ENCODE measurements around the gene MED22. TPM values are rescaled to one million over a fixed set of nuclear protein-coding genes. Genes with fewer than 3 reads are reported as not detected.

The MED22 gene
- 12.1 and 12.5 TPM in 2 replicates for total RNA-seq

DNA sequence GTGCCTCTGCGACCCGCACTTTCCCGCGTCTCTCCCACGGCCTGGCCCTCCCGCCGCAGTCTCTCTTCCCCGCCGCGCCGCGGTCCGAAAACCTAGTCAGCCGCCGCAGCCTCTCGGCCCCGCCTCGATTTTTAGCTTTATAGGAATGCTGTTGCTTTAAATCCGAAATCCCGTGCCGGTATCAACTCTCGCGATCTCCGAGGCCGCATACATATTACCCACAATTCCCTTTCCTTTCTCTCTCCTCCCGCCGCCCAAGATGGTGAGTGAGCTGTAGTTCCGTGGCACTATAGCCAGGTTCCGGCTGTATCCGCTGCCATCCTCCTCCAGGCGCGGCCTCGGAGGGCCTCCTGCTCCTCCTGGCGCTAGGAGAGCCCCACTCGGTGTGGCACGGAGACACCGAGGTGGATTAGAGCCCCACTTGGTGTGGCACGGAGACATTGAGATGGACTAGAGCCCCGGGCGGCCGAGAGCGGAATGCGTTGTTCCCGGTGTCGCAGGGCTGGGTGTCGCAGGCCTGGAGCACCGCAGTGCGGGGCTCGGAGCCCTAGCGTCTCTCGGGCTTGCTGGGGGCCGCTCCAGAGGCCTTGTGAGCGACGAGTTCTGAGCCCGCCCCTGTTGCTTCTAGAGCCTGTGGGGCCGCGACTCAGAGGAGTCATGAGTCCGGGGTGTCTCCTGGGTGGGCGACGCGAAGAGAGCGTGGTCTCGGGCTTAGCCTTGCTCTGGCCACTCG is at the start of gene MED22, which contains the start of gene RPL7A:
MED22 (minus strand) TSS at position 147 of the 733 bp plus-strand sequence. CDS start 1,469 bp downstream, outside the sequence.
RPL7A (plus strand) TSS at position 234 of the 733 bp plus-strand sequence; CDS start at position 260, 26 bp downstream.

DNA sequence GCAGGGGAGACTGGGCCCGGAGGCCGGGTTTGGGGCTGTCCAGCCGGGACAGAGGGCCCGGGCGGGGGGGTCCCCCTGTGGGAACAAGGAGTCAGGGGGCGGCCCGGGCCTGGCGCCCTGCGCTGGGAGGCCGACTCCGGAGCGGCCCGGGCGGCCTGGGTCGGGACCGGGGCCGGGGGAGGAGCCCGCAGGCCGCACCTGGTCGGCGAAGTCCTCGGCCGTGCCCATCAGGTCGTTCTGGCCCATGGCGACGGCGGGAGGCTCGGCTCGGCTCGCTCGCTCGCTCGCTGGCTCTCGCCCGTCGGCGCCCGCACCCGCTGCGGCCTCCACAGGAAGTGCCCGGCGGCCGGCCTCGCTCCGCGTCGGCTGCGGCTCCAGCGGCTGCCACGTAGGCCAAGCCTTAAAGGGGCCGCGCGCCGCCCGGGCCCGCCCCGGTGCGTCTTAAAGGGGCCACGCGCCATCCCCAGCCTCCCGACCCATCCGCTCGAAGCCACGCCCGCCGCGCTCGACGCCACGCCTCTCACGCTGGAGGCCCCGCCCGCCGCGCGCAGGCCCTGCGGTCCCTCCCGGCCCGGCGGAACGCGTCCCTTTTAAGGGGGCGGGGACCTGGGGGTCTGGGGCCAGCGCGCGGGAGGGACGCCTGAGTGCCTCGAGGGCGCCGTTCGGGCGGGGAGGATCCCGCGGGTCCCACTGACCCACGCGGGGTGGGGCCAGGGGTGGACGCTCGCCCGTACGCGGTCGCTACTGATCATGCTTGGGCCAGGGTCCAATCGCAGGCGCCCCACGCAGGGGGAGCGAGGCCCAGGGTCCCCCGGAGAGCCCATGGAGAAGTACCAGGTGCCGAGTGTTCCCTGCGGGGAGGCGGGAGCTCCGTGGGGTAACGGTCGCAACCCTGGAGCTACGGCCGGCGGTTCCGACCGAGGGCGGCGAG is 28.1 kb upstream of the MED22 start, which contains the start of the genes STKLD1 and SURF4:
STKLD1 (plus strand) TSS at position 643 of the 931 bp plus-strand sequence; CDS start at position 751, 108 bp downstream.
SURF4 (minus strand) TSS at position 337 of the 931 bp plus-strand sequence; CDS start at position 246, 91 bp downstream.

DNA sequence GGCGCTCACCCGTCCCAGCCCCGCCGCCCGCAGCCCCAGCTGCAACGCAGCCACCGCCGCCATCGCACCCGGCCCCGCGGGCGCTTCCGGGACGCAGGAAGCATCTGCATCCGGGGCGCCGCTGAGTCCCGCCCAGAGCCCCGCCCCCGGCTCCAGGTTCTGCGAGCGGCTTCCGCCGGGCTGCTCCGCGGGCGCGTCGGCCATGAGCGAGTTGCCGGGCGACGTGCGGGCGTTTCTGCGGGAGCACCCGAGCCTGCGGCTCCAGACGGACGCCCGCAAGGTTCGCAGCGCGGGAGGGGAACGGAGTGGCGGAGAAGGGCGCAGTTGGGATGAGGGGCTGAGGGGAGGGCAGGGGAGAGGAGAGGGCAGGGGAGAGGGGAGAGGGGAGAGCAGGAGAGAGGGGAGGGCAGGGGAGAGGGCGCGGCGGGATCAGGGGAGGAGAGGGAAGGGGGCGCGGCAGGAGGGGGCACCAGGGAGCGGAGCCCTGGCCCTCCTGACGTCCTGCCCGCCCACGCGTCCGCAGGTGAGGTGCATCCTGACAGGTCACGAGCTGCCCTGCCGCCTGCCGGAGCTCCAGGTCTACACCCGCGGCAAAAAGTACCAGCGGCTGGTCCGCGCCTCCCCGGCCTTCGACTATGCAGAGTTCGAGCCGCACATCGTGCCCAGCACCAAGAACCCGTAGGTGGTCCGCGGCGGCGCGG is 8.6 kb upstream of the MED22 start, which contains the start of the genes SURF1 and SURF2:
SURF1 (minus strand) TSS at position 97 of the 701 bp plus-strand sequence; CDS start at position 63, 34 bp downstream.
SURF2 (plus strand) TSS at position 160 of the 701 bp plus-strand sequence; CDS start at position 203, 43 bp downstream.

GRCh38 chr9:133335924-133336811 is 11.8 kb downstream of the MED22 start, which contains the start of gene SURF6:
TSS of gene SURF6 (minus strand) at chr9:133336188. CDS start at chr9:133336132, 56 bp downstream.

Other genes with a start within 250 kb of the MED22 start
- 31.1 and 46.1 TPM in 2 replicates for gene RALGDS, start 226.9 kb downstream of the MED22 start, total RNA-seq
- 16.5 and 32.2 TPM in 2 replicates for gene GBGT1, start 184.2 kb downstream of the MED22 start, total RNA-seq
- not detected in 2 replicates for gene OBP2B, start 138.9 kb downstream of the MED22 start, total RNA-seq
- 0.43 TPM in 2 replicates for gene ABO, start 72.9 kb downstream of the MED22 start, total RNA-seq
- 8.0 and 10.5 TPM in 2 replicates for gene SURF6, start 11.9 kb downstream of the MED22 start, total RNA-seq
- 2,195 and 2,415 TPM in 2 replicates for gene RPL7A, start 87 bp upstream of the MED22 start, total RNA-seq
- 21.3 and 31.9 TPM in 2 replicates for gene SURF1, start 8.4 kb upstream of the MED22 start, total RNA-seq
- 10.1 and 12.5 TPM in 2 replicates for gene SURF2, start 8.4 kb upstream of the MED22 start, total RNA-seq
- 283 and 354 TPM in 2 replicates for gene SURF4, start 27.9 kb upstream of the MED22 start, total RNA-seq
- 0.69 and 0.98 TPM in 2 replicates for gene STKLD1, start 28.2 kb upstream of the MED22 start, total RNA-seq
- 13.1 and 19.5 TPM in 2 replicates for gene REXO4, start 69.9 kb upstream of the MED22 start, total RNA-seq
- gene ADAMTS13, start 74.2 kb upstream of the MED22 start, total RNA-seq: 0.52 and 0.65 TPM in 2 replicates
- gene CACFD1, start 111.8 kb upstream of the MED22 start, total RNA-seq: 10.7 and 11.0 TPM in 2 replicates
- 8.2 and 13.2 TPM in 2 replicates for gene SLC2A6, start 131.0 kb upstream of the MED22 start, total RNA-seq
- not detected in 2 replicates for gene MYMK, start 176.8 kb upstream of the MED22 start, total RNA-seq
- 0.09 and 0.11 TPM in 2 replicates for gene ADAMTSL2, start 186.6 kb upstream of the MED22 start, total RNA-seq